Small intestine (tissue), 7 donors: ENCODE measurements around the gene CNST. TPM values are rescaled to one million over a fixed set of nuclear protein-coding genes. Genes with fewer than 3 reads are reported as not detected.
A peak's percentile ranks its signal among the peaks of the same experiment; 100 is the strongest.

ENCODE experiments used
- DNase-seq, 2 donors: peaks; one replicate each; pipeline versions ENCODE4 v3.0.0 to v3.0.0-alpha.2; 2013
- FAIRE-seq: peaks from 2 replicates; lab custom pipeline; 2012; peaks lifted over from hg19 to GRCh38; lab: Jason Lieb, UNC
- H3K27ac ChIP-seq, 3 donors: one replicate each; pipeline ENCODE4 v1.5.1; 2013; ENCODE audit warnings: low read length in 2 of 3, mild to moderate bottlenecking in 2 of 3, control low read depth in 1 of 3, inconsistent platforms in 1 of 3, low read depth in 1 of 3, moderate library complexity in 1 of 3
- H3K27me3 ChIP-seq, 3 donors: one replicate each; pipeline ENCODE4 v1.6.1; 2013; ENCODE audit warnings: low read length in 3 of 3, inconsistent platforms in 1 of 3; ENCODE audit not compliant: control insufficient read depth in 3 of 3, insufficient read depth in 3 of 3
- H3K36me3 ChIP-seq, 3 donors: one replicate each; pipeline ENCODE4 v1.6.1; 2013; ENCODE audit warnings: low read length in 3 of 3, inconsistent platforms in 1 of 3, low read depth in 1 of 3, mild to moderate bottlenecking in 1 of 3, moderate library complexity in 1 of 3; ENCODE audit not compliant: control insufficient read depth in 3 of 3, insufficient read depth in 2 of 3
- H3K4me1 ChIP-seq, 3 donors: one replicate each; pipeline ENCODE4 v1.6.1; 2013; ENCODE audit warnings: low read length in 2 of 3, inconsistent platforms in 1 of 3, low read depth in 1 of 3, mild to moderate bottlenecking in 1 of 3, moderate library complexity in 1 of 3; ENCODE audit not compliant: control insufficient read depth in 3 of 3, insufficient read depth in 2 of 3
- H3K4me3 ChIP-seq, 3 donors: one replicate each; pipeline ENCODE4 v1.5.1; 2013; ENCODE audit warnings: low read length in 3 of 3, control low read depth in 1 of 3, inconsistent platforms in 1 of 3, low read depth in 1 of 3, mild to moderate bottlenecking in 1 of 3, moderate library complexity in 1 of 3
- H3K9me3 ChIP-seq, 2 donors: one replicate each; pipeline ENCODE4 v1.6.1; 2013; ENCODE audit warnings: low read depth in 1 of 2, low read length in 1 of 2; ENCODE audit not compliant: control insufficient read depth in 2 of 2, insufficient read depth in 1 of 2
- WGBS, 3 donors: extraction: QIAGEN DNeasy Blood & Tissue Kit; methylation state at CpG; one replicate each; pipeline ENCODE4 v1.1.7; 2013; 5-methylcytosine and 5-hydroxymethylcytosine counted together
- polyA plus RNA-seq, 4 donors: library from polyadenylated mRNA; stranded (reverse) in 3 of 4; unstranded in 1 of 4; fragments of 200-250 nt in 3 of 4; fragments of 120-200 nt in 1 of 4; gene quantifications; one replicate each; pipeline versions ENCODE4 v1.2.1 to v1.2.3, GENCODE V29; 2013
- donor health status: healthy with polysubstance abuse.
- donor health status: control.
- donor health status: control.
- donor health status: Bipolar disorder and iron deficiency.
- donor health status: healthy.

The CNST gene
- polyA plus RNA-seq, 4 donors: 9.6 to 22.6 (median 12.4) TPM

DNA sequence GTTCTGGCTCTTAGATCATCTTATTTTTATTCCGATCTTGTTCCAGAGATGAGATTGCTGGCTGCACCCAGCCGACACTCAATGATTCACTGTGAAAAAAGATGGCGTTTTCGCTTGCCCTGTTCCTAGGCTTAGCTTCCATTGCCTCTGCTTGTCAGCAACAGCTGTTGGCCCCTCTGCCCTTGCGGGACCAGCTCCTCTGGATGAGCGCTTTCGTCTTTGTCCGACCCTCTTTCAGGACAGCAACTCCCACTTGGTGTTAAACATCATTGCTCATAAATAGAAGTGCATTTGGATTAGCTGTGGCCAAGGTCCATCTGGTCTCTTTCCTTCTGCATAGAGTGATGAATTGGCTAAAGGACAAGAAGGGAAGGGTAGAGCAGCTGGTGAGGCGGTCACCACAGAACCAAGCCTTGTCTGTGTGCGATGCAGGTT lies 114.5 kb downstream of the CNST start:
- Histone ChIP-seq H3K4me3 (no peak overlapping the region), H3K27ac (peak overlapping the region; percentile 32 to 74 (median 61)), H3K36me3 (no peaks in the 10 kb centered on the region), H3K27me3 (no peaks in the 10 kb centered on the region), H3K4me1 (peaks cover 2 to 22% (median 9%) of the 10 kb centered on the region in 3 donors), H3K9me3 (no peaks in the 10 kb centered on the region)
- FAIRE-seq (no peak), DNase-seq (peak; percentile 77 to 87)
- 25 to 47% (median 34%) methylated on average over 10 of the region's 10 CpGs for WGBS, 3 donors

DNA sequence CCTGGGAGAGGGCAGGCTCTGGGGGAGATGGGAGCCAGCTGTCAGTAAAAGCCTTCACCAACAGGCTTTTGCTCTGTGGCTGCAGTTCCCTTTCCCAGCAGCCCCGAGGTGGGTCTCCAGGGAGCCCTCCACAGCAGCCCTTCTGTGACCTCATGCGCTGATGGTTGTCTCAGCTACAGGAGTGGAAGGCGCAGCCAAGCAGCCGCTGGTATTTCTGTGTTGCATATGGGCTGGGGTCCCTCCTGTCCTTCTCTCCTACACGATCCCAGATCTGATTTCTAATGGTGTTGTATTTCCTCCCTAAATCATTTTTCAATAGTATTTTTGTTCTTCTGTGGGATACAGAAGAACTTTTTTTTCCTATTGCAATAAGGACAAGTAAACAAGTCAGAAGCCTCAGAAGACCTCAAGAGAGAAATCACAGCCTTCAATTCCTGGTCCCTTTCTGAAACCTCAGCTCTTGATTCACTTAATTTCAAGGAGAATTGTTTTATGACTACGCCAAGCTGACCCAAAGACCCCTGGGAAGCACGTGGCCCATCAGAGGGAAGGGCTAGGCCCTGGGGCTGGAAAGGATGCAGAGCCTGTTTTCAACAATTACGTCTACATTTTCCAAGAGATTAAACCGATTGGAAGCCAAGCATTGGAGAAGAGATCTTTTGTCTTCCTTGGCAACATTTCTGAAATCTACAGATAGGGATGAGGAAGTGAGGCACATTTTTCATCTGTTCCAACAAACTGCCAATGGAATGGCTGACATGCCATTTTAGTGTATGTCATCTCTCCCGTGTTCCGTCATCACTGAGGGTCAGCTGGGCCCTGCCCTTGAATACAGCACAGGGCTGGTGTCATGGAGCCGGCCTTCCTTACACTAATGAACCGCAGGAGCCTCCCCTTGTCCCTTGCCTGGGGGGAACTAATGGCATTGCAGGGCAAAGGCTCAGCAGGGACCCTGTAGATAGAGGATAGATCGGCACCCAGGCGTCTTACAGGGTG lies 115.9 kb downstream of the CNST start:
- Histone ChIP-seq H3K27ac (peak overlapping the region in 2 of 3 donors; percentile 36 to 46), H3K27me3 (no peaks in the 10 kb centered on the region), H3K36me3 (no peaks in the 10 kb centered on the region), H3K4me1 (peaks cover 2 to 22% (median 9%) of the 10 kb centered on the region in 3 donors), H3K9me3 (no peaks in the 10 kb centered on the region), H3K4me3 (no peak overlapping the region)
- WGBS, 3 donors: 62 to 77% (median 76%) methylated on average over 15 of the region's 15 CpGs
- no peak for DNase-seq
- no peak for FAIRE-seq

DNA sequence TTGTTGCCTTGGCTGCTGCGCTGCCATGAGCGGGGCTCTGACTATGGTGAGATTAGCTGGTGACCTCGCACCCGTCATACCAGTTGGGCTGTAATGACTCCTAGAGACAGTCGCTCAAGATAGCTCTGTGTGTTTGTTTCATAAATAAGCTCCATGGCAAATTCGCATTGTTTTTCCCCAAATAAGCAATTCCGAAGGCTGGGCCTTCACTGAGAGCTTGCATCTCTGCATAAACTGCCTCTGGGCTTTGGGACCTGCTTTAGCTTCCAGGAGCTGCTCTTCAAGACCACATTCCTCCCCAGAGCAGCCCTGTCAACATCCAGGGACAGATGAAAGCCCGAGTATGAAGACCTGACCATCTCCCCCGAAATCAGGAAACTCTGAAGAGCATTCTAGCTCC lies 117.3 kb downstream of the CNST start:
- 91 to 94% (median 94%) methylated on average over 9 of the region's 9 CpGs for WGBS, 3 donors
- Histone ChIP-seq H3K27ac (no peak overlapping the region), H3K27me3 (no peaks in the 10 kb centered on the region), H3K9me3 (no peaks in the 10 kb centered on the region), H3K4me1 (peaks cover 2 to 18% (median 9%) of the 10 kb centered on the region in 3 donors), H3K4me3 (no peak overlapping the region), H3K36me3 (no peaks in the 10 kb centered on the region)
- DNase-seq: no peak
- FAIRE-seq: no peak

GRCh38 chr1:246687002-246687401 lies 120.7 kb downstream of the CNST start:
- FAIRE-seq (no peak), DNase-seq (no peak)
- Histone ChIP-seq H3K9me3 (no peaks in the 10 kb centered on the region), H3K4me1 (peaks cover 0 to 8% (median 0%) of the 10 kb centered on the region in 3 donors), H3K36me3 (no peaks in the 10 kb centered on the region), H3K4me3 (no peak overlapping the region), H3K27me3 (no peaks in the 10 kb centered on the region), H3K27ac (no peak overlapping the region)
- 90 to 96% (median 90%) methylated on average over 14 of the region's 14 CpGs for WGBS, 3 donors

DNA sequence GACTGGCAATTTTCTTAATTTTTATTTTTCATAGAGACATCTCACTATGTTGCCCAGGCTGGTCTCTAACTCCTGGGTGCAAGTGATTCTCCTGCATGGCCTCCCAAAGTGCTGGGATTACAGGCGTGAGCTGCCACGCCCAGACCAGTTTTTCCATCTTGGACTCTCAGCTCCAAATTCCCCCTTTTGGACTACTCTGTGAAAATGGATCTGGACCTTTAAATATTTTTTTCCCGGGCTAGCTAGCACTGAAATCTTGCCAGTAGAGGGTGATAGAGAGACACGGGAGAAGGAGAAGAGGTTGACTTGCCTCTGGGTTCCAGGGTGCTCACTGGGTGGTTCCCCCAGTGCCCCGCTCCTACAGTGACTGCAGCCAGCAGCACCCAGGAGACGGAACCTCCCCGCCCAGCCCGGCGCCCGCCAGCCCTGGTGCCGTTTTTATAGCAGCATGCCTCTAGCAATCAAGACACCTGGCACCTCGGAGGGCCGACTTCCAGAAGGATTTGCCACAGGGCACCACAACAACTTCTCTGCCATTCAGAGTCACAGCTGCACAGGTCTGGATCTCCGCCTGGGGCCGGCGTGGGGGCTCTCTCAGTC lies 123.3 kb downstream of the CNST start:
- DNase-seq (peak; percentile 86 to 93), FAIRE-seq (no peak)
- Histone ChIP-seq H3K4me1 (peaks cover 0 to 8% (median 0%) of the 10 kb centered on the region in 3 donors), H3K27ac (peak overlapping the region in 1 of 3 donors; percentile 57), H3K4me3 (peak overlapping the region; percentile 33 to 61 (median 35)), H3K9me3 (peaks cover 0 to 8% of the 10 kb centered on the region in 2 donors), H3K27me3 (no peaks in the 10 kb centered on the region), H3K36me3 (no peaks in the 10 kb centered on the region)
- 1 to 15% (median 8%) methylated on average over 16 of the region's 16 CpGs for WGBS, 3 donors

GRCh38 chr1:246690100-246690499 lies 123.8 kb downstream of the CNST start:
- Histone ChIP-seq H3K9me3 (peaks cover 0 to 12% of the 10 kb centered on the region in 2 donors), H3K27ac (no peak overlapping the region), H3K4me3 (peak overlapping the region in 2 of 3 donors; percentile 35 to 61), H3K4me1 (peaks cover 0 to 8% (median 0%) of the 10 kb centered on the region in 3 donors), H3K36me3 (no peaks in the 10 kb centered on the region), H3K27me3 (no peaks in the 10 kb centered on the region)
- 11 to 65% (median 33%) methylated on average over 12 of the region's 12 CpGs for WGBS, 3 donors
- DNase-seq (no peak), FAIRE-seq (no peak)

GRCh38 chr1:246691622-246692495 lies 125.6 kb downstream of the CNST start:
- Histone ChIP-seq H3K27me3 (no peaks in the 10 kb centered on the region), H3K4me3 (no peak overlapping the region), H3K9me3 (peaks cover 0 to 13% of the 10 kb centered on the region in 2 donors), H3K4me1 (peaks cover 0 to 9% (median 0%) of the 10 kb centered on the region in 3 donors), H3K36me3 (no peaks in the 10 kb centered on the region), H3K27ac (no peak overlapping the region)
- DNase-seq (no peak), FAIRE-seq (no peak)
- 71 to 84% (median 83%) methylated on average over 15 of the region's 15 CpGs for WGBS, 3 donors
